Cardiac atrium fibroblast (primary cell): ENCODE measurements around the gene CD300LD. TPM values are rescaled to one million over a fixed set of nuclear protein-coding genes. Genes with fewer than 3 reads are reported as not detected.

Experiments
- total RNA-seq: library from RNA; depleted of rRNA; stranded (reverse); fragments of >200 nt; gene quantifications from 2 replicates; pipeline ENCODE4 v1.2.3, GENCODE V29; 2015

CD300LD gene
- not detected in 2 replicates for total RNA-seq

GRCh38 chr17:74592087-74592990 lies at the start of gene CD300LD:
CD300LD (minus strand) TSS chr17:74592283; CDS start chr17:74592202, 81 bp downstream.

DNA sequence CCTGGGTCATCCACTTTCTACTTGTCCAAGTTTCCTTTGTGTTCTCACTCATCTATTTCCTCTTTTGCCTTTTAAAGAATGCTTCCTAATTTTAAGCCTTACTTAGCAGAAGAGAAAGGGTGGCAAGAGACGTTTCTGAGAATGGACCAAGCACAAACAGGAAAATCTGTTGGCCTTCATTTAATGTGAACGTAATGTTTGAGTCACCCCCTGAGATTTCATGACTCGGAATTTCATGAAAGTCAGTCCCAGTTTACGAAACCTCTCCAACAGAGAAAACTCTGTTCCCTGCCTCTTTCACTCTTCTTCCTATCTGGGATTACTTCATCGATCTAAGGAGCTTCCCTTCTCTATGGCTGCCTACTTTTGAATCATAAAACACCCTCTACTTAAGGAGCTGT lies 31.6 kb upstream of the CD300LD start, which contains the start of gene CD300E:
TSS of gene CD300E (minus strand) at position 46 of the 401 bp plus-strand sequence. CDS start 117 bp downstream, outside the sequence.

DNA sequence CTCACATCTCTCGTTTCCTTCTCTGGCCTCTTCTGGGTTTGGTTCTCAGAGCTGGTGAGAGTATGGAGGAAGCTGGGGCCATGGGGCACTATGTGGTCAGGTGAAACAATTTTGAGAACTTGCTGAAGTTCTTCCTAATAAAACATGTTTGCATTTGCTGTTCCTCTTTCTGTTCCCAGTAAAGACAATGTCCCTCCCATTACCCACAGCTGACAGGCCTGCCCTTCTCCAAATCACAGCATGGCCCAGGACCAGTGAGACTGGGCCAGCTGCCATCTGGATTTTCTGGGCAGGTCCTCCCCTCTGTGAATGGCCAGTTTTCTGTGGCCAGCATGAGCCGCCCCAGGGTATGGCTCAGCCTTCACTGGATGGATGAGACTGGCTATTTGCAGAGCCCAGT lies 24.7 kb downstream of the CD300LD start, which contains the start of gene CD300H:
TSS of gene CD300H (minus strand) at position 113 of the 400 bp plus-strand sequence.

GRCh38 chr17:74545843-74546230 lies 46.2 kb downstream of the CD300LD start, which contains the start of gene CD300C:
CD300C (minus strand) TSS chr17:74546115; CDS start chr17:74545782, 333 bp downstream.

DNA sequence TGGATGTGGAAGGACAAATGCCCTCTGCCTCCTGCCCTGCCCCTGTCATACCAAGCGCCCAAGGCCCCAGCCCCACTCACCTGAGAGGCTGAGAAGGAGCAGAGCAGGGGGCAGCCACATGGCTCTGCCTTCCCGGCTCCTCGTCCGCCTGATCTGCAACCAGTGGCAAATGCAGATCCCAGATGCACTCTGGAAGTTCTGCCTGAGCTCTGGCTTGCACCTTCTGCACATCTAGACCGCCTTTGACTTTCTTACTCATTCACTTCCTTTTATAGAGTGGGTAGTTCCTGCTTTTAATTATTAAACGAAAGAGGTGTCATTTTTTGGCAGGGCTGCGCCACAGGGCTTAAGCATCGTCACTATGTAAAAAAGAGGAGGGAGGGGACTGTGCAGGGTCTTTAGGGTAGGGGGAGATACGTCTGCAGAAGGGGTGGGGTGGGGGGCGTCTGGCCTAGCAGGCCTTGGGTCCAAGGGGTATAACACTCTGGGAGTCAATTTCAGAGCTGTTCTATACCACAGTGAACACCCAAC lies 60.8 kb downstream of the CD300LD start, which contains the start of gene CD300LB:
TSS of gene CD300LB (minus strand) at position 245 of the 531 bp plus-strand sequence. CDS start at position 120, 125 bp downstream.

Other genes starting within 250 kb of the CD300LD start
- not detected in 2 replicates for gene BTBD17, start 230.4 kb downstream of the CD300LD start, total RNA-seq
- not detected in 2 replicates for gene GPR142, start 224.8 kb downstream of the CD300LD start, total RNA-seq
- 13.9 and 32.4 TPM in 2 replicates for gene GPRC5C, start 160.2 kb downstream of the CD300LD start, total RNA-seq
- gene CD300A, start 125.6 kb downstream of the CD300LD start, total RNA-seq, result not detected in 2 replicates
- not detected in 2 replicates for gene CD300LB, start 60.8 kb downstream of the CD300LD start, total RNA-seq
- gene CD300C, start 46.2 kb downstream of the CD300LD start, total RNA-seq, result 0.18 TPM in 1 of 2 replicates, not detected in the other
- gene CD300H, start 24.8 kb downstream of the CD300LD start, total RNA-seq, result not detected in 2 replicates
- not detected in 2 replicates for gene CD300E, start 31.5 kb upstream of the CD300LD start, total RNA-seq
- gene CD300LF, start 120.6 kb upstream of the CD300LD start, total RNA-seq, result not detected in 2 replicates
- gene RAB37, start 145.0 kb upstream of the CD300LD start, total RNA-seq, result 1.1 and 5.8 TPM in 2 replicates
- 16.2 and 18.1 TPM in 2 replicates for gene NHERF1, start 156.3 kb upstream of the CD300LD start, total RNA-seq
- 28.0 and 54.7 TPM in 2 replicates for gene NAT9, start 184.1 kb upstream of the CD300LD start, total RNA-seq